Measurements from ENCODE around the gene ERG28. TPM values are rescaled to one million over a fixed set of nuclear protein-coding genes. Genes with fewer than 3 reads are reported as not detected.

ERG28 gene
- total and polyA plus RNA-seq, 2 of the 13 experiments (the other 11 are each of a cell fraction or from before 2014, with no cell fraction given), result 27.3 to 32.3 TPM

- TF ChIP-seq THAP7 (CRISPR knock-in tag; IDR thresholded peaks at IDR 0.05) (0 out of 2 replicates have a peak, but pooled peaks have one; percentile 31), PLSCR1 (CRISPR knock-in tag; IDR thresholded peaks at IDR 0.05; ENCODE audit: borderline replicate concordance) (no peak), HNF1B (CRISPR knock-in tag; IDR thresholded peaks at IDR 0.05) (peak; percentile 54), ZNF318 (CRISPR knock-in tag; IDR thresholded peaks at IDR 0.05) (no peak), RFX5 (IDR thresholded peaks at IDR 0.05; ENCODE audit: low read depth, low read length) (no peak), ZGPAT (CRISPR knock-in tag; IDR thresholded peaks at IDR 0.05) (no peak), ZNF580 (CRISPR knock-in tag; IDR thresholded peaks at IDR 0.05; ENCODE audit: borderline replicate concordance, low read depth) (no peak), EEA1 (CRISPR knock-in tag; IDR thresholded peaks at IDR 0.05; ENCODE audit: borderline replicate concordance) (no peak), ZBTB7B (CRISPR knock-in tag; IDR thresholded peaks at IDR 0.05) (no peak), XRCC5 (optimal IDR thresholded peaks at IDR 0.05; ENCODE audit: low read length) (no peak), ZNF616 (CRISPR knock-in tag; IDR thresholded peaks at IDR 0.05; ENCODE audit: low read depth) (no peak), SNAI1 (CRISPR knock-in tag; IDR thresholded peaks at IDR 0.05; ENCODE audit: borderline replicate concordance) (no peak), GLI4 (CRISPR knock-in tag; IDR thresholded peaks at IDR 0.05; ENCODE audit: borderline replicate concordance) (no peak), TARDBP (CRISPR knock-in tag; IDR thresholded peaks at IDR 0.05) (0 out of 2 replicates have a peak, but pooled peaks have one; percentile 31), NCOR1 (IDR thresholded peaks at IDR 0.05; ENCODE audit: borderline replicate concordance, low read length) (no peak), GPN1 (CRISPR knock-in tag; IDR thresholded peaks at IDR 0.05; ENCODE audit: borderline replicate concordance) (no peak), ZBTB38 (CRISPR knock-in tag; IDR thresholded peaks at IDR 0.05) (no peak)
These were observed 33.3 kb downstream of the ERG28 start (continued) for GRCh38 chr14:75627406-75627805.

Data from HepG2 (cell line).